HG03025 (cell line): ENCODE measurements around the gene ASGR2.
"Not testable (repeated sequence)": the region's sequence is repeated elsewhere in the genome, so short reads cannot be mapped to it uniquely, and the experiment has no call there.

Source experiments
- ATAC-seq: cut with Tn5 transposase; IDR thresholded peaks from one replicate; pipeline ENCODE4 v1.9.1; 2021; ENCODE audit warnings: mild to moderate bottlenecking, moderate library complexity; ENCODE audit not compliant: unreplicated experiment, low FRiP score

The ASGR2 gene

GRCh38 chr17:7114241-7114874 is at the start of gene ASGR2:
Gene ASGR2 (minus strand): TSS chr17:7114822. CDS start chr17:7114240, 582 bp downstream.
- no peak for ATAC-seq

GRCh38 chr17:7159571-7159970 is 44.9 kb upstream of the ASGR2 start:
- ATAC-seq, result not testable (repeated sequence)

- not testable (repeated sequence) for ATAC-seq
Measured at GRCh38 chr17:7158424-7158823, 43.8 kb upstream of the ASGR2 start.

GRCh38 chr17:7156342-7156940 is 41.8 kb upstream of the ASGR2 start:
- no peak for ATAC-seq

GRCh38 chr17:7147772-7148171 is 33.1 kb upstream of the ASGR2 start:
- ATAC-seq, result no peak

GRCh38 chr17:7146115-7146514 is 31.5 kb upstream of the ASGR2 start:
- ATAC-seq, result no peak

GRCh38 chr17:7144213-7144612 is 29.6 kb upstream of the ASGR2 start:
- ATAC-seq, result no peak

GRCh38 chr17:7141824-7142223 is 27.2 kb upstream of the ASGR2 start:
- ATAC-seq, result no peak

GRCh38 chr17:7139400-7139799 is 24.8 kb upstream of the ASGR2 start:
- no peak for ATAC-seq

GRCh38 chr17:7138800-7139381 is 24.3 kb upstream of the ASGR2 start:
- ATAC-seq, result no peak

GRCh38 chr17:7137171-7137943 is 22.7 kb upstream of the ASGR2 start:
- ATAC-seq, result no peak

GRCh38 chr17:7136266-7136877 is 21.8 kb upstream of the ASGR2 start:
- ATAC-seq, result no peak

- ATAC-seq, result no peak
Measured at GRCh38 chr17:7133916-7134315, 19.3 kb upstream of the ASGR2 start.

GRCh38 chr17:7133424-7133823 is 18.8 kb upstream of the ASGR2 start:
- no peak for ATAC-seq

GRCh38 chr17:7132511-7133094 is 18.0 kb upstream of the ASGR2 start:
- no peak for ATAC-seq

GRCh38 chr17:7131423-7131791 is 16.8 kb upstream of the ASGR2 start:
- ATAC-seq, result no peak

- no peak for ATAC-seq
Measured at GRCh38 chr17:7130621-7131422, 16.2 kb upstream of the ASGR2 start.

- no peak for ATAC-seq
Measured at GRCh38 chr17:7129311-7129710, 14.7 kb upstream of the ASGR2 start.

- no peak for ATAC-seq
Measured at GRCh38 chr17:7128160-7128559, 13.5 kb upstream of the ASGR2 start.

- not testable (repeated sequence) for ATAC-seq
Measured at GRCh38 chr17:7127501-7127900, 12.9 kb upstream of the ASGR2 start.
